ENCODE measurements around the gene APOBEC3G. TPM values are rescaled to one million over a fixed set of nuclear protein-coding genes. Genes with fewer than 3 reads are reported as not detected.

APOBEC3G gene
- total and polyA plus RNA-seq, 2 donors from 2014 or later: 4.8 to 12.5 TPM

- TF ChIP-seq, protein P1, sequence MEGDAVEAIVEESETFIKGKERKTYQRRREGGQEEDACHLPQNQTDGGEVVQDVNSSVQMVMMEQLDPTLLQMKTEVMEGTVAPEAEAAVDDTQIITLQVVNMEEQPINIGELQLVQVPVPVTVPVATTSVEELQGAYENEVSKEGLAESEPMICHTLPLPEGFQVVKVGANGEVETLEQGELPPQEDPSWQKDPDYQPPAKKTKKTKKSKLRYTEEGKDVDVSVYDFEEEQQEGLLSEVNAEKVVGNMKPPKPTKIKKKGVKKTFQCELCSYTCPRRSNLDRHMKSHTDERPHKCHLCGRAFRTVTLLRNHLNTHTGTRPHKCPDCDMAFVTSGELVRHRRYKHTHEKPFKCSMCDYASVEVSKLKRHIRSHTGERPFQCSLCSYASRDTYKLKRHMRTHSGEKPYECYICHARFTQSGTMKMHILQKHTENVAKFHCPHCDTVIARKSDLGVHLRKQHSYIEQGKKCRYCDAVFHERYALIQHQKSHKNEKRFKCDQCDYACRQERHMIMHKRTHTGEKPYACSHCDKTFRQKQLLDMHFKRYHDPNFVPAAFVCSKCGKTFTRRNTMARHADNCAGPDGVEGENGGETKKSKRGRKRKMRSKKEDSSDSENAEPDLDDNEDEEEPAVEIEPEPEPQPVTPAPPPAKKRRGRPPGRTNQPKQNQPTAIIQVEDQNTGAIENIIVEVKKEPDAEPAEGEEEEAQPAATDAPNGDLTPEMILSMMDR (IDR thresholded peaks at IDR 0.05; ENCODE audit: borderline replicate concordance, extremely low read depth, insufficient read depth): no peak
- Histone ChIP-seq H3K9ac (ENCODE audit: low read length in 3 of 3) (no peak overlapping the region), H3K27ac (ENCODE audit: low read depth in 2 of 2, low read length in 2 of 2) (no peak overlapping the region), H3K27me3 (ENCODE audit: control insufficient read depth, insufficient read depth, low read length) (no peaks in the 10 kb centered on the region), H3K9me3 (ENCODE audit: control insufficient read depth in 2 of 3, insufficient read depth in 1 of 3, low read length in 3 of 3) (no peaks in the 10 kb centered on the region), H3K4me3 (ENCODE audit: low read length in 3 of 3) (no peak overlapping the region), H3K36me3 (ENCODE audit: control insufficient read depth in 2 of 3, insufficient read depth in 3 of 3, low read length in 3 of 3) (peaks cover 0 to 8% (median 4%) of the 10 kb centered on the region in 3 donors), H3K4me1 (ENCODE audit: control insufficient read depth in 2 of 3, insufficient read depth in 2 of 3, low read depth in 1 of 3, low read length in 3 of 3) (peaks cover 0 to 4% (median 0%) of the 10 kb centered on the region in 3 donors)
- peak in 1 of 5 donors; percentile 33 for DNase-seq
- no peak for FAIRE-seq
- intact Hi-C loops (cut with DNase I): no loop called here
These were observed 52.0 kb downstream of the APOBEC3G start for GRCh38 chr22:39129081-39129480.

GRCh38 chr22:39129746-39130145 lies 52.7 kb downstream of the APOBEC3G start:
- FAIRE-seq (no peak), DNase-seq (peak in 1 of 5 donors; percentile 26)
- Histone ChIP-seq H3K9ac (ENCODE audit: low read length in 3 of 3) (no peak overlapping the region), H3K36me3 (ENCODE audit: control insufficient read depth in 2 of 3, insufficient read depth in 3 of 3, low read length in 3 of 3) (peaks cover 0 to 8% (median 4%) of the 10 kb centered on the region in 3 donors), H3K27ac (ENCODE audit: low read depth in 2 of 2, low read length in 2 of 2) (no peak overlapping the region), H3K27me3 (ENCODE audit: control insufficient read depth, insufficient read depth, low read length) (no peaks in the 10 kb centered on the region), H3K4me1 (ENCODE audit: control insufficient read depth in 2 of 3, insufficient read depth in 2 of 3, low read depth in 1 of 3, low read length in 3 of 3) (peaks cover 0 to 4% (median 0%) of the 10 kb centered on the region in 3 donors), H3K9me3 (ENCODE audit: control insufficient read depth in 2 of 3, insufficient read depth in 1 of 3, low read length in 3 of 3) (no peaks in the 10 kb centered on the region), H3K4me3 (ENCODE audit: low read length in 3 of 3) (no peak overlapping the region)
- TF ChIP-seq, protein P1 (IDR thresholded peaks at IDR 0.05; ENCODE audit: borderline replicate concordance, extremely low read depth, insufficient read depth): no peak
- intact Hi-C loops (cut with DNase I): no loop called here

DNA sequence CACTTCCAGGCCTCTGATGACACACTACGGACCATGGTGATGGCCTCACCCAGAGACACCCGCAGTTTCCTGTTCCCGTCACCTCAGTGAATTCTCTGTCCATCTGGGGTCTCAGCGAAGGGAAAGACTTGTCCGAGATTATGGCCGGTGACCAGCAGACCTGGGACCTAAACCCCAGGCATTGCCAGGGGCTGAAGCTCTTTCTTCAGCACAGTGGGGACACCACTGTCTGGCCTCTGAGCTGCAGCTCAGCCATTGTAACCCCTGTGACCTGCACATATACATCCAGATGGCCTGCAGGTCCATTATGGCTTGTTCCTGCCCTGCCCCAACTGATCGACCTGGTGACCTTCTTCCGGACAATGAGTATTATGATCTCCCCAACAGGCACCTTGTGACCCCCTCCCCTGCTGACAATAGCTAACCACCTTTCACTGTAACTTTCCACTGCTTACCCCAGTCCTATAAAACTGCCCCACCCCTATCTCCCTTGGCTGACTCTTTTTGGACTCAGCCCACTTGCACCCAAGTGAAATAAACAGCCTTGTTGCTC lies 53.2 kb downstream of the APOBEC3G start:
- Histone ChIP-seq H3K27ac (ENCODE audit: low read depth in 2 of 2, low read length in 2 of 2) (no peak overlapping the region), H3K36me3 (ENCODE audit: control insufficient read depth in 2 of 3, insufficient read depth in 3 of 3, low read length in 3 of 3) (peaks cover 0 to 8% (median 4%) of the 10 kb centered on the region in 3 donors), H3K4me1 (ENCODE audit: control insufficient read depth in 2 of 3, insufficient read depth in 2 of 3, low read depth in 1 of 3, low read length in 3 of 3) (peaks cover 0 to 4% (median 0%) of the 10 kb centered on the region in 3 donors), H3K9me3 (ENCODE audit: control insufficient read depth in 2 of 3, insufficient read depth in 1 of 3, low read length in 3 of 3) (no peaks in the 10 kb centered on the region), H3K4me3 (ENCODE audit: low read length in 3 of 3) (no peak overlapping the region), H3K27me3 (ENCODE audit: control insufficient read depth, insufficient read depth, low read length) (no peaks in the 10 kb centered on the region), H3K9ac (ENCODE audit: low read length in 3 of 3) (no peak overlapping the region)
- intact Hi-C loops (cut with DNase I): no loop called here
- TF ChIP-seq, protein P1 (IDR thresholded peaks at IDR 0.05; ENCODE audit: borderline replicate concordance, extremely low read depth, insufficient read depth): no peak
- peak in 1 of 5 donors; percentile 30 for DNase-seq
- FAIRE-seq: no peak
